HG03571 (cell line): ENCODE data around the gene TENM3.

Source experiments
- ATAC-seq: cut with Tn5 transposase; IDR thresholded peaks from one replicate; pipeline ENCODE4 v1.9.1; 2021; ENCODE audit not compliant: unreplicated experiment

Gene TENM3

DNA sequence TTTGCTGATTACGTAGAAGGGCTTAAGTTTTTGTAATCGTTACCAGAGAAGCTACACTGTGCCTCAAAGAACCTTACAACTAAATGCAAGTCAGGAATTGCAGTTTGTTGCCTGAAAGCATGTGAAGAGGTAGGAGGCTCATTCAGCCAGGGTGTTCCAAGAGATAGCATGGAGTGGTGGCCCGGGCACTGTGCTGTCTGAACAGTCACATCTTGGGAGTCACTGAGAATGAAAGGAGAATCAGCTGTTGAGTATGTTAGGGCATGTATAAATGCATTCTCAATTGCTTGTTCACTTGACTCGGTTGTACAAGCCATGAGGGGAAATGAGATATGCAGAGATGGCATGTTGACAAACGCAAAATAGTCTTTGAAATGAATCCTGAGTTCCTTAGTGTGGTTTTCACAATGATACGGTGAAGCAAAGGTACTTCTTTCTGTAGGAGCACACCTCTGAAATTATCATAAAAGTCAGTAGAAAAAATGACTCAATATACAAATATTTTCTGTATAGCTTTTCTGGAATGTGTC is 513.0 kb downstream of the TENM3 start:
- ATAC-seq = no peak

DNA sequence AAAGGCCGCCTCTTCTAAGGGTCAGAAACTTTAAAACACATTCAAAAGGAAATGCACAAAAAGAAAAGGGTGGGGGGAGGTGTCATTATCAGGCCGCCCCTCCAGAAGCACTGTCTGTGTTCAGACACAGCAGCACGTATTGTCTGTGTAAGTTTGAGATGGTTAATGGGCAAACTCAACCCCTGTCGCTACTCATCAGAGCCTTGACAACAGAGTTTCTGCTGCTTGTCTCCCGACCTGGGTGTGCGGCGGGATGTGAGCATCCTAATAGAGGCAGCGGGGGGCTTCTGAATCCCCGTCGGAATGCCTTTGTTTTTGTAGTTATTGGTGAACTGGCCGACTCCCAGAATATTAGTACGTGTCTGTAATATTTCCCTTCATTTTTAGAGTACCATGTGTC is 515.1 kb downstream of the TENM3 start:
- ATAC-seq = no peak

DNA sequence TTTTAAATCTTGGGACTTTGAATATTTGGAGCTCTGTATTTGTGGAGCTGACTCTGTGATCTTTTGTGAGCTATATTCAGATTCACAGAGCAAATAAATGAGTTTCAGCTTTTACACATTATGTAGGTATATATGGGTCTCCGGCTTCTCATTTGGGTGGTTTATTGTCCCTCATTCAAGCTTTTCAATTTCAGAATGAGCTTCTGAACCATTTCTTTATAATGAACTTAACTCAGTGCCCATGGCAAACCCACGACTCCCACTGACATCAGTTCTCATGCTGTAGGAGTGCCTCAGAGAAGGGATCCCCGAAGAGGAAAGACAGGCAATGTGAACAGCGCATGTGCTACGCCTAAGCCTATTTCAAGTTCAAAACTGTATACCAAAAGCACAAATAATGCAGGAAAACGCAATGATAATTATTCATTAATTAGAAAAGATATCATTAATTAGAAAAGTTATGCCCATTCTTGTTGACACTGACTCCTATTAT is 517.4 kb downstream of the TENM3 start:
- ATAC-seq = no peak

DNA sequence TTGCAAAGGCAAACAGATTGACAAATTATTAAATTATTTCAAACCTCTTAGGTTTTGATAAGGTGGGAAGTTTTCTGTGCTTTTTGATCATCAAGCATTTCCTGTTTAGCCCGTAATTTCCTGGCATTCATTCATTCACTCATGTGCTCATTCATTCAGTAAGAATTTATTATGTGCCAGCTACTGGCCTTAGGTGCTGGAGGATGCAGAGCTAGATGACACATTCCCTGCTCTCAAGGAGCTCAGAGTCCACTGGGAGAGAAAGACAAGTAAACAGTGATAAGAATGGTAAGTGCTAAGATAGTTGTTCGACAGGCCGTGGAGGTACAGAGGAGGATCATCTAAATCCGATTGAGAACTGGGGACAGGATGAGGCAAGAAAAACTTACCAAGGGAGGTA is 520.9 kb downstream of the TENM3 start:
- no peak for ATAC-seq

DNA sequence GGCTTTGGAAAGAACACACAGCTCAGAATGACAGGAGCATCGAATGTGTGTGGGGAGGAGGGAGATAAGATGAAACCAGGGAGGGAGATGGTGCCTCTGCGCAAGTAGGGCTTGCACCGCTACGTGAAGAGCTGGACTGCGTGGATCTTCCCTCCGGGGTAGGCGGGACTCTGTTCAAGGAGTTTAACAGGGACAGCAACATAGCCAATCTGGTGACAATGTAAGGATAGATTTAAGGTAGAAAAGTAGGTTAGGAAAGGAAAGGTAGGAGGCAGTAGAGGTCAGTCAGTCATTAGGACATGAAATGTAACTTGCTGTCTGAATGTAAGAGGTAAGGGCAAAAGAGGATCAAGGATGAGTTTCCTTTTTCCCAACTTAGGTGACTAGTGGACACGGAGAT is 521.4 kb downstream of the TENM3 start:
- ATAC-seq = no peak

DNA sequence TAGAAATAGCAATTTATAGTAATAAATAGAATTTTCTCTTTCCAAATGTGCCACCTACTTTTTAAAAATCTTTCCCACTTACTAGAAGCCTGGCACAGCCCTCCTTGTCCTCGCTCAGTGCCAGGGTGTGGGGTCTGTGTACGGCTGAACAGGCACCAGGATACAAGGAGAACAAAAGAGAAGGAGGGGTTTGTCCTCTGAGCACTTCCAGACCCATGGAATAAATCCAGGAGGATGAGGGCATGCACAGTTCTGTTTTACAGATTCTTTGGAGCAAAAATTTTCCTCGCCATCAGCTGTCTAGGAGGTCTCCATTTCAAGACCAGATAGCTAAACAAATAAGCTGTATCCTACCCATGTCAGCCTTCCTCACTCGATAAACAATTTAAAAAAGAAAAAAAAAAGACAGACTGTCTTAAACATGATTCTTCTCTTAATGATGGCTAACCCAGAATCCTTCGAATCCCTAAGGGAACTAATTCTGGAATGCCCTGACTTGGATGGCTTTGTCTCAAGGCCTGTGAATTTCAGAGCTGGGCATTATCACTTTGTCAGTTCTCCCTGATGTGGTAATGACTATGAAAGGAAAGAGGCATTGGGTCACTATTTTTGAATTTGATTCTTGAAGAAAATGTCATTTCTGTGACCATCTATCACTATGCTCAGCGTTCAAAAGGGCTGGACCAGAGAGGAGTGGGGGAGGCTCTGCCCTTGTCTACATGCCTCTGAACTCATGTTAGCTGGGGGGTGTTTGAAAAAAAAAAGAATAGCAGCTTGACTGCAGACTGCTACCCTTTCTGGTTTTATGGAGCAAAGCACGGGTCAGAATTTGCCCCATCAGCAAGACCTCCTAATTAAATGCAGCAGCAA is 523.0 kb downstream of the TENM3 start:
- no peak for ATAC-seq

DNA sequence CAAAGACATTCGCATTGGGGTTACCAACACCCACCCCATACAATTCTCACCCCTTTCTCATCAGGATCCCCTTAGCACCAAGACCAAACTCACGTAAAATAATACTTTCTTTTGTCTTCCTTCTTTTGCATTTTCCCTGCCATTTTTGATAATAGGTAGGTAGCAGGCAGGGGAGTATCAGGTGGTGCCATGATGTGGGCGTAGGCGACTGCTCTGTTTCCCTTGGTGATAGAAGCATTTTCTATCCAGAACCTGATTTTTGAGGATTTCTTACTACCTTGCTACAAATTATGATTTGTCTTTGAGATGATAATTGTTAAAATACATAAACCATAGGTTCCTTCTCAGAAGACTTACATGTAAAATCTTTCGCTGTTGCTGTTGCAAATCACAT is 523.7 kb downstream of the TENM3 start:
- no peak for ATAC-seq

DNA sequence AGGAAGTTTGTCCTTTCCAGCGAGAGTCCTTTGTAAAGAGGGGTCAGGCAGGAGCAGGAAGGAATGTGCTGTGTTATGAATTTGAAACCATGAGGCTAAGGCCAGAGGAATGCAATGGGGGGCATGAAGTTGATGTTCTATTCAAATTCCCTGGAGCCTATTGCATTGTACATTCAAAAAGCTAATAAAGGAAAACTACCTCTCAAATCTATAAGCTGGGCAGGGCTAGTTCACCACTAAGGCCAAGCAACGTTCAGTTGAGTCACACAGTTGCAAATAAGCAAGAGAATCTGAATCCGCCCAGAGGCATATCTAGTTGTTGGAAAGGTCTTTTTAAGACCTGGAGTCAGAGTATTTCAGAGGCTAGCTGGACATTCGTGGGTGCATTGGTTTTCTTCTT is 525.6 kb downstream of the TENM3 start:
- no peak for ATAC-seq

DNA sequence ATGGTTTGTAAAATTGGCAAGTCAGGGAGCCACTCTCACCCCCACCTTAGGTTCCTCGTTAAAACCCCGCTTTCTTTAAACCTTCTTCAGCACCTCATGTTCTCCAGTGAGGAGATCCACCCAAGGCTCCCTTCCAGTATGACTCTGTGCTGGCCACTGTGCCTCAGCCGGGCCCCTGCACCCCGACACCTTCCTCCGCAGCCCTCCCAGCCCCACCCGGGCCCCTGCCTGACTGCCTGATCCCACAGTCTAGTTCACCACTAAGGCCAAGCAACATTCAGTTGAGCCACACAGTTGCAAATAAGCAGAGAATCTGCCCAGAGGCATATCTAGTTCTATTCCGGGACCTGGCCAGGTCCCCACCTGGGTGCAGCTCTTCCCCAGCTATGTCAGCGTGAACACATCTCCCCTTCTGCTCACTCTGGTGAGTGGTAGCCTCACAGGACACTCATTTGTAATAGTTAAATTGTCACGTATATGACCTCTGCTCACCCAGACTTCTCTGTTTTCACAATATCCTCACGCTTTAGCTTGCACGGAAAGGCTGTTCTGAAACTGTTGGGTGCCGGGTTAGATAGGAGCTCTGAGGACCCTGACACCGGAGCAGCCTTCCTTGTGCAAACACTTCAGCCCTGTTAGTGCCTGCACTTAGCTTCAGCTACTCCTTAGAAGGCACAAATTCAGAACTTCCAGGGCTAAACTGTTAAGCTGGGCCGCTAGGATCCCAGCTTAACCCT is 527.2 kb downstream of the TENM3 start:
- no peak for ATAC-seq

DNA sequence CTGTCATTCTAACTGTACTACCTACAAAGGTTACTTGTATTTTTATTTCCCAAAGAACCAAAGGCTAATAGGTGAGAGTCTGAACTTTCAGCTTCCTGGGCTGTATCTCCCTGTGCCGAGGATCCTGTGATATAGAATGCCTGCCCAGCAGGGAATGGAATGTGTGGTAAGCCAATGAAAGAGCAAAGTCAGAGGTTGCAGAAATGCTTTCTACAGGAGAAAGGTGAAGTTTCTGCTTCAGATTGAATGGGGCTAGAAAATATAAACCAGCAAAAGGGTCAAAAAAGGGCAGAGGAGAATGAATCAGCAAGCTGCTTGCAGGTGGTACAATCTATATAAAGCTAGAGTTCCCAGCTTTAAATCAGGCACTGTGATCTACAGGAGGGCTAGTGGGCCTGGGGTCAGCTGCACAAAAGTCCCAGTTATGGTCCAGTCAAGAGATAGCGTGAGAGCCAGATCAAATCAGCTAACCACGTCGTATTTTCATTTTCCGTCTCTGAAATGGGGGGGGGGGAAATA is 527.9 kb downstream of the TENM3 start:
- no peak for ATAC-seq

DNA sequence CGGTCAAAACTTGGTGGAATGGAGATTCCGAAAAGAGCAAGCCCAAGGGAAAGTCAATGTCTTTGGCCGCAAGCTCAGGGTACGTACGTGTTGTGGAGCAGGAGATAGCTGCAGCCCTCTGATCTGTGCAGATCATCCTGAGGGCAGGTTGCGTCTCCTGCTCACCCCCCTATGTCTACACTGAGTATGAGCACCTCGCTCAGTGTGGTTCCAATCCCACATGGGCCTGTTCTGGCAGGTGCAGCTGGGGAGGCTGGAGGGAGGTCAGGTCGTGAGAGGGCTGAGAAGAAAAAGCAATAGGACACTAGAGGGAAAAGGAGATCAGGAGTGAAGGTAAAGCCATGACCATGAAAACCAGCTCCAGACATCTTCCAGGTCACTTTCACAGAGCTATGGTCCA is 531.9 kb downstream of the TENM3 start:
- no peak for ATAC-seq

DNA sequence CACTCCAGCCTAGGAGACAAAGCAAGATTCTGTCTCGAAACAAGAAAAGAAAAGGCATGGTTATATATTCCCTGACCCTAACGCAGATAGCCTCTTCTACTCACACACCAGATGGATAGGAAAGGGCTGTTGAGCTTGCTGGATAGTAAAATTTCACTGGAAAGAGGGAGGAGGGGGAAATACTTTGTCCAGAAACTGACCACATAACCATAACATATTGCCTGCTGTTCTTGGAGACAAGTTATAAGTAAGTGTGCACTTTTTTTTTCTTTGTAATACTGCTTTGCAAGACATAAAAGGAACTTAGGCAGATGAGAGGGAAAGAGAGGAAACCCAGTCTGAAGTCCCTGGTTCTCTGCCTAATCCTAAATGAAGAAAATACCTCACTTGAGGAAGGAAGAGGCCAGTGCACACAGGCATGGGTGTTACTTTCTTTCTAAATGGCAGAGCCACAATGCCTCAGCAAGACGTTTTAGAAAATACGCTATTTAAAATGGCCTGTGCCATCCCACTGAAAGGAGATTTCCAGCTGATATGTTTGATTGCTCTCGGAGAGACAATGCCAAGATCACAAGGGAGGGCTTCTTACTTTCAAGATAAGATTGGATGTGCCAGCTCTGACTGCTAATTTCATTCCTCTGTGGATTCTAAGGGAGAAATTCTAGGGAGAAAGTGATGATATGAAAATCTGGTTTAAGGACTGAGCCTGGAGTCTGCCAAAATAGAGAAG is 533.3 kb downstream of the TENM3 start:
- no peak for ATAC-seq

DNA sequence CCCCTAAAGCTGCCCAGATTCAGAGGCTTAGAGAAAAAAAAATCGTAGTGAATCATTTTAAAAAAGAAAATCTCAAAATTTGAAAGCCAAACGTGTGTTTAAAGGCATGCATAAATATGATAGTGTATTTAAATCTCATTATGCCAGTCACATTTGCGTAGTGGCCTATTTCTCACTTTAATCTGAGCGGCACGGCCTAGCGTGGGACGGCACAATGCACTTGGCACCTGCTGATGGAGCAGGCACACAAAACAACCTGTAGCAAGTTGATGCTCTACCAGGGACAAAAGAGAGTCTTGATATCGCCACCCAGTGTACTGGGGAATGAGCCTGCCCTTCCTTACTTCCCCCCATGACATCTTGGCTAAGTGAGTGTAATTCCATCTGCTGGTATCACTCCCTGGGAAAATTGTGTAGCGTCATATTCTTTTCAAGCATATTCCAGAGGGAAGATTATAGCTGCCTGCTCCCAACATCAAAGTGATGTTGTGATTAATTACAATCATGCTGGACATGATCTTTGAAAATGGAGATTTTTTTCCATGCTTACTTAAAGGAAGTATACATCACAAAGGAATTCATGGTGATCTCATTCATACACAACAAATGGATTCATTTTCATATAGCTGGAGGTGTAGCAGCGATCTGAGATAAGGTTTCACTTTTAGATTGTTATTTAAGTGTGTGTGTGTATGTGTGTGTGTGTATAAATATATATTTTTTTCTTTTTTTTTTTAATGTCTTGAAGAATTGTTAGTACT is 535.2 kb downstream of the TENM3 start:
- ATAC-seq = no peak

DNA sequence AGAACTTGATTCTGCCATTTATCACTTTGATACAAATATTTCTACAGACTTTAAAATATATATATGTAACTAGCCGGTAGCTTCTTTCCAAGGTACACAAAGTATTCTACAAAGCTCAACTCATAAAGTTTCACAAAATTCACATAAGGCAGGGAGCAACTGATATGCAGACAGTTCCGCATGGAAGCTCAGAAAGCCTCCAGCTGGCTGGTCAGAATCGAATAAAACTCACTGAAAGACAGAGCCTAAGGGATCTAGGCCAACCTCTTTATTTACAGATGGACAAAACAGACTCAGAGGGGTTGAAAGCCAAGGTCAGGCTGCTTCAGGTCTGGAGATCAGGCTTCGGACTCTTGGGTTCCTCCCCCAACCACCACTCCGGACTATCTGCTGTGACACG is 543.8 kb downstream of the TENM3 start:
- no peak for ATAC-seq

DNA sequence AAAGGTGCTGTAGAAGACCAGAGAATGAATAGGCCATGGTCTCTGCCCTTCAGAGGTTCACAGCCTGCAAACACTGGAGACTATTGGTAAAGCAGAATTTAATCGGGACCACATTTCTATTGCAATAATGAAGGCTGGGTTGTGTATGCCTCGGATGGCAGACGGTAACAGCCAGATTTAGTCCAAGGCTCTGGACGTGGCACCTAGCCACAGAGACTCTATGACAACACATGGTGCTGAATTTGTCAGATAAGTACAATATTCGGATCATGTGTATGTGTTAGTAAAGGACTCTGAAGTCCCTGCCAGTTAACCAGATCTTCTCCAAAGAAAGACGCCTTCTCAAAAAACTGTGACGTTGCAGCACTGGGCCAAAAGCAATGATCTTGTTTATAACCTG is 545.0 kb downstream of the TENM3 start:
- ATAC-seq = no peak

DNA sequence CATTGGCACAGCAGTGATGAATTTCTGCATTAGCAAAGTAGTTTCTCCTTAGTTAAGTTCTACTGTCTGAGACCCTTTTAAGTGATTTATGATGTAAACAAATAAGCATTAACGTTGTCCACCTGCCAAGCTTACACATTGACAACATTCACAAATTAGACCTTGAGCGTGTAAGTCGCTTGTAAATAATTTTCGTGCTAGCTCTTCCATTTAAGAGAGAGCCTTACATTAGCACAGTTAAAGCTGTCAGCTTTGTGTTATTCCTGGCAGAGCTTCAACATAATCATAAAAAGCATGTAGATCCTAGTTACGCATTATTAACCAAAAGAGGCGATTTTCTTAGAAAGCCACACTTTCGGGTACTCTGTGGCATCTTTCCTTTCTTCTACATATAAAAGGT is 546.3 kb downstream of the TENM3 start:
- no peak for ATAC-seq

DNA sequence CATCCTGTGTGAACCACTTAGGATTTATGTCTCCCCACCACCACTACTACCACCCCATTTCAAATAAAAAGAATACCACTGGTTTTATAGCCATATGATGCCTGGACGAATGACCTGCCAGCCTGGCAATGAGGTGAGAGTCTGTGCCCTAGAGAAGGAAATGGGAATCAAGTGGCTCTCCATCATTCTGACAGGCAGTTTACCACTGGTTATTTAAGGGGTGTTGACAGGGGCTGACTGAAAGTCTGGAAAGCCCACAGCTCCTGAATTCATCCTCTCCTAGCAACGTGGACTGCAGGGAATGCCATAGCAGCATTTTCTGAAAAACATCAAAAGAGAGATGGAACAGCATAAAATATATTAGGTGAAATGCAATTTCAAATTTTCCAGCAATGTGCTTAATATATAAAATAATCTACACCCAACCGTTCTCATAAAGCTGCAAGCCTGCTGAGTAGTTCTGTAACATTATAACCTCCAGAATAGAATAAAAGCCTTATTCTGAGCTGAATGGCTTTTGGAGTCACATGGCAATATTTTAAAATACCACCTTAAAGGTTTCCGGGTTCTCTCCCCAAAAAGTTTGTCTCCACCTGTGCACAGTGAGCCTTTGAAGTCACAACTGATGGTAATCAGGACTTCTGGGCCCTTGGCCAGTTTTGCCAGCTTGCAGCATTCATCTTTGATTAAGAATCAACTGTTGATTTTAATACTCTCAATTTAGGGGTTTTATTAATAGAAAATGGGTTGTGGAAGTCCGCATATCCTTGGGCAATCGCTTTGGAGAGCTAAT is 552.4 kb downstream of the TENM3 start:
- no peak for ATAC-seq

DNA sequence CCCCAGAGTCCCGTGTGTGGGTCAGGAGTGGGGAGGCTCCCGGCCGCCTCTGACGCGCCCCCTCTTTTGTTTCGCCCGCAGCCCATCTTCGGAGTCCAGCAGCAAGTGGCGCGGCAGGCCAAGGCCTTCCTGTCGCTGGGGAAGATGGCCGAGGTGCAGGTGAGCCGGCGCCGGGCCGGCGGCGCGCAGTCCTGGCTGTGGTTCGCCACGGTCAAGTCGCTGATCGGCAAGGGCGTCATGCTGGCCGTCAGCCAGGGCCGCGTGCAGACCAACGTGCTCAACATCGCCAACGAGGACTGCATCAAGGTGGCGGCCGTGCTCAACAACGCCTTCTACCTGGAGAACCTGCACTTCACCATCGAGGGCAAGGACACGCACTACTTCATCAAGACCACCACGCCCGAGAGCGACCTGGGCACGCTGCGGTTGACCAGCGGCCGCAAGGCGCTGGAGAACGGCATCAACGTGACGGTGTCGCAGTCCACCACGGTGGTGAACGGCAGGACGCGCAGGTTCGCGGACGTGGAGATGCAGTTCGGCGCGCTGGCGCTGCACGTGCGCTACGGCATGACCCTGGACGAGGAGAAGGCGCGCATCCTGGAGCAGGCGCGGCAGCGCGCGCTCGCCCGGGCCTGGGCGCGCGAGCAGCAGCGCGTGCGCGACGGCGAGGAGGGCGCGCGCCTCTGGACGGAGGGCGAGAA is 556.5 kb downstream of the TENM3 start:
- no peak for ATAC-seq

DNA sequence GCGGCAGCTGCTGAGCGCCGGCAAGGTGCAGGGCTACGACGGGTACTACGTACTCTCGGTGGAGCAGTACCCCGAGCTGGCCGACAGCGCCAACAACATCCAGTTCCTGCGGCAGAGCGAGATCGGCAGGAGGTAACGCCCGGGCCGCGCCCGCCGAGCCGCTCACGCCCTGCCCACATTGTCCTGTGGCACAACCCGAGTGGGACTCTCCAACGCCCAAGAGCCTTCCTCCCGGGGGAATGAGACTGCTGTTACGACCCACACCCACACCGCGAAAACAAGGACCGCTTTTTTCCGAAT is 557.0 kb downstream of the TENM3 start:
- ATAC-seq = no peak
